SK-N-SH (cell line): ENCODE results near the gene RIMS4. TPM values are rescaled to one million over a fixed set of nuclear protein-coding genes. Genes with fewer than 3 reads are reported as not detected.
A peak's percentile ranks its signal among the peaks of the same experiment; 100 is the strongest.

Source experiments
- CTCF ChIA-PET: fragments of 300-600, 350-600 bp; formaldehyde crosslinking; extraction: SDS; loops from one replicate; lab custom pipeline; 2021; lab: Yijun Ruan, JAX
- POLR2A ChIA-PET: fragments of 350-600 bp; sonication (Branson Sonifier 250); formaldehyde crosslinking; extraction: SDS; loops from one replicate; lab custom pipeline; 2020; ENCODE audit warnings: antibody characterized with exemption, inconsistent platforms; lab: Yijun Ruan, JAX
- DNase-seq: peaks from one replicate; pipeline ENCODE4 v3.0.0; 2012
- H2AFZ ChIP-seq: fragments of 200-600 bp; sonication (generic); 2 replicates; pipeline ENCODE4 v1.8.1; 2016; ENCODE audit warnings: antibody characterized with exemption, mild to moderate bottlenecking, low read depth
- H3F3A ChIP-seq: fragments of 200-600 bp; sonication (generic); replicated peaks from 2 replicates; pipeline ENCODE3; 2016; ENCODE audit warnings: antibody characterized with exemption, mild to moderate bottlenecking; ENCODE audit not compliant: insufficient read depth
- H3K27ac ChIP-seq, 2 experiments: fragments of 200-500 bp in 1 of 2; fragments of 200-600 bp in 1 of 2; sonication (Bioruptor generic) in 1 of 2; sonication (generic), shearing (Covaris generic) in 1 of 2; 2 replicates each; pipeline versions ENCODE4 v1.5.1 to v1.6.1; 2014 to 2016; ENCODE audit warnings: low read depth in 2 of 2, inconsistent platforms in 1 of 2, low read length in 1 of 2, mild to moderate bottlenecking in 1 of 2, mixed read lengths in 1 of 2
- H3K27me3 ChIP-seq: fragments of 200-600 bp; sonication (generic), shearing (Covaris generic); 2 replicates; pipeline ENCODE4 v1.6.1; 2016; ENCODE audit warnings: mixed run types; ENCODE audit not compliant: insufficient read depth
- H3K36me3 ChIP-seq, 2 experiments: fragments of 200-500 bp in 1 of 2; fragments of 200-600 bp in 1 of 2; sonication (Bioruptor generic) in 1 of 2; sonication (generic) in 1 of 2; replicated peaks in 1 of 2; 2 replicates each; pipeline versions ENCODE3 to v1.5.1; 2014 to 2016; ENCODE audit warnings: low read length in 1 of 2, mild to moderate bottlenecking in 1 of 2; ENCODE audit not compliant: insufficient read depth in 2 of 2, control insufficient read depth in 1 of 2
- H3K4me1 ChIP-seq, 2 experiments: fragments of 200-500 bp in 1 of 2; fragments of 200-600 bp in 1 of 2; sonication (Bioruptor generic) in 1 of 2; sonication (generic), shearing (Covaris generic) in 1 of 2; 2 replicates each; pipeline versions ENCODE4 v1.5.1 to v1.6.1; 2014 to 2016; ENCODE audit warnings: low read depth in 1 of 2, low read length in 1 of 2, mixed run types in 1 of 2; ENCODE audit not compliant: insufficient read depth in 2 of 2, control insufficient read depth in 1 of 2
- H3K4me2 ChIP-seq: fragments of 200-600 bp; sonication (generic), shearing (Covaris generic); 2 replicates; pipeline ENCODE4 v1.6.1; 2017; ENCODE audit warnings: mixed run types
- H3K4me3 ChIP-seq, 2 experiments: fragments of 200-500 bp in 1 of 2; fragments of 200-600 bp in 1 of 2; sonication (Bioruptor generic) in 1 of 2; sonication (generic), shearing (Covaris generic) in 1 of 2; 2 replicates each; pipeline versions ENCODE4 v1.5.1 to v1.8.1; 2014 to 2016; ENCODE audit warnings: low read depth in 2 of 2, inconsistent platforms in 1 of 2, low read length in 1 of 2, mild to moderate bottlenecking in 1 of 2, mixed read lengths in 1 of 2, moderate library complexity in 1 of 2
- H3K79me2 ChIP-seq: fragments of 200-600 bp; sonication (generic); 2 replicates; pipeline ENCODE4 v1.8.1; 2017; ENCODE audit warnings: mild to moderate bottlenecking; ENCODE audit not compliant: insufficient read depth
- H3K9ac ChIP-seq: fragments of 200-600 bp; sonication (generic); 2 replicates; pipeline ENCODE4 v1.6.1; 2017; ENCODE audit warnings: mixed run types
- H3K9me2 ChIP-seq: fragments of 200-600 bp; sonication (generic); 2 replicates; pipeline ENCODE4 v1.6.1; 2017; ENCODE audit warnings: mixed run types
- H3K9me3 ChIP-seq: fragments of 200-600 bp; sonication (generic); 2 replicates; pipeline ENCODE4 v1.6.1; 2017; ENCODE audit warnings: mixed run types, mild to moderate bottlenecking, moderate library complexity
- H4K20me1 ChIP-seq: fragments of 200-600 bp; sonication (generic); 2 replicates; pipeline ENCODE4 v1.6.1; 2017; ENCODE audit warnings: mild to moderate bottlenecking, mixed run types; ENCODE audit not compliant: insufficient read depth
- EP300 ChIP-seq, 2 experiments: IDR thresholded peaks; 2 replicates each; pipeline versions ENCODE4 v1.4.0 to v1.6.1; 2012; ENCODE audit warnings: borderline replicate concordance in 1 of 2, low read depth in 1 of 2, low read length in 1 of 2
- FOXM1 ChIP-seq: IDR thresholded peaks from 2 replicates; pipeline ENCODE4 v1.4.0; 2012; ENCODE audit warnings: low read depth, mild to moderate bottlenecking
- GATA2 ChIP-seq: sonication (generic); formaldehyde crosslinking; IDR thresholded peaks from 2 replicates; pipeline ENCODE4 v1.5.0; 2020; ENCODE audit warnings: mild to moderate bottlenecking, missing genetic modification reagents
- MEF2A ChIP-seq: IDR thresholded peaks from 2 replicates; pipeline ENCODE4 v1.4.0; 2012; ENCODE audit warnings: low read depth, borderline replicate concordance
- NRF1 ChIP-seq: IDR thresholded peaks from 2 replicates; pipeline ENCODE4 v1.6.1; 2012; ENCODE audit warnings: low read depth, mild to moderate bottlenecking, low read length
- RAD21 ChIP-seq: IDR thresholded peaks from 2 replicates; pipeline ENCODE4 v1.6.1; 2012; ENCODE audit warnings: mild to moderate bottlenecking, low read length
- SIN3A ChIP-seq: IDR thresholded peaks from 2 replicates; pipeline ENCODE4 v1.6.1; 2012; ENCODE audit warnings: low read depth, mild to moderate bottlenecking, low read length, moderate library complexity, borderline replicate concordance
- SMC3 ChIP-seq: IDR thresholded peaks from 2 replicates; pipeline ENCODE4 v1.6.1; 2012; ENCODE audit warnings: low read depth, low read length, improper control_type of control experiment
- TAF1 ChIP-seq: IDR thresholded peaks from 2 replicates; pipeline ENCODE4 v1.6.1; 2012; ENCODE audit warnings: low read depth, mild to moderate bottlenecking, low read length, moderate library complexity, borderline replicate concordance
- TCF12 ChIP-seq: IDR thresholded peaks from 2 replicates; pipeline ENCODE4 v1.4.0; 2012
- WGBS: methylation state at CpG from one replicate; pipeline ENCODE4 v1.1.6; 2017; ENCODE audit warnings: low lambda C conversion rate; 5-methylcytosine and 5-hydroxymethylcytosine counted together
- polyA plus RNA-seq, 3 experiments: library from polyadenylated mRNA; depleted of rRNA; stranded (reverse); fragments of >200 nt; gene quantifications; 2 replicates each; pipeline ENCODE4 v1.2.3, GENCODE V29; 2012
- TF ChIP-seq, protein P1 (sequence below): IDR thresholded peaks from 2 replicates; pipeline ENCODE4 v1.6.1; 2012; ENCODE audit warnings: mild to moderate bottlenecking, low read depth, low read length, moderate library complexity
- TF ChIP-seq, protein P2 (sequence below): IDR thresholded peaks from 2 replicates; pipeline ENCODE4 v1.4.0; 2012; ENCODE audit warnings: low read depth, borderline replicate concordance
- TF ChIP-seq, protein P3 (sequence below): IDR thresholded peaks from 2 replicates; pipeline ENCODE4 v1.4.0; 2012; ENCODE audit warnings: low read depth, borderline replicate concordance
- TF ChIP-seq, protein P4 (sequence below): IDR thresholded peaks from 2 replicates; pipeline ENCODE4; 2012

RIMS4 gene
- polyA plus RNA-seq, 1 of the 3 experiments (the other 2 are of a cell fraction) = 0.13 TPM

DNA sequence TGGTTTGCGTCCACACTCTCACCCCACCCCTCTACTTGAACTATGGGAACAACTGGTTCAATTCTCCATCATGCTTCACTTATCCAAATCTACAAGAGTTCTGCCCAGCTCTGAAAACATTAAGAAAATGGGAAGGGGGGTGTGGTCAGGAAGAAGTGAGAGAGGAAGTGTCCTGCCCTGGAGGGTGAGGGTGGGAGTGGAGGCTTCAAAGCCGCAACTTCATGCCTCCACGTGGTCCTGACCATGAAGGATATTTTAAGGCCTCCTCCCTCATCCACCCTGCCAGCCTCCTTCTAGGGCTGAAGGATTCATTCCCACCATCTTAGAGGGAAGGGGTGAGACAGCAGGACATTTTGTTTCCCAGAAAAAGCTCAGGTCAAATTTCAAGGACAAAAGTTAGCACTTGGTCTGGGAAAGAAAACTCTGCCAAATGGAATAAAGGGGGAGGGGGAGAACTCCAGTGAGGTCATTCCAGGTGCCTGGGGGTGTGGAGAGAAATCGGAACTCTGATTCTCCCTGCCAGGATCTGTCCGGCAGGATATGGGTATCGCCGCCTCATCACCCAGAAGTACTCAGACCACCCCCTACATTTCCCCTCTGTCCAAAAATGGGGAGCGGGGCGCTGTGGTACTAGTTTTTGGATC, 4.9 kb downstream of the RIMS4 start:
- POLR2A ChIA-PET = interaction anchor here (0.7 to 1.4 kb wide), 4 partner anchors 20 to 80 kb away, joined by 3 to 5 read pairs (median 4); partner anchors contain the start of gene YWHAB

DNA sequence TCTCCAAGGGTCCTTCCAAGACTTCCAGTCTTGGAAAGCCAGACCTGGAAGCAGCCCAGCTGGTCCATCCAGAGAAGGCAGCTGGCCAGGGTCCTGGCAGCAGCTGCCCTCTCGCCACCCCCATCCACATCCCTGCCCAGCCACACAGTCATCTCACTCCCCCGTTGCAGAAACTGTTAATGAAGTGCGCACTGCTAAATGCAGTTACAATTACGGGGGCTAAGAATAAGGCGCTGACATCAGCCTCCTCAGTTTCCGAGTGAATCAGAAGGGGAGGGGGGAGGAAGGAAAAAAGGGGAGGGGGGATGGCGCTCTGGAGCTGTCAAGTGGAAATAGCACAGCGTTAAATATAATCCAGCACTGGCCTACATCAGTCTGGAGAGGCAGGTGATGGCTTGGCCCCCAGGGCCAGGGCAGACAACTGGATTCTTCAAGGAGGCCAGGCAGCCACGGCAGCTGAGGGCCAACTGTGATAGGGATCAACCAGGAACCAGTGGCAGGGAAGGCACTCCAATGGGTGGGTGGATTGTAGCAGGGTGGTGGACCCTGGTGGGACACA, 6.9 kb downstream of the RIMS4 start:
- Histone ChIP-seq H3K4me3 (no peak overlapping the region), H3K9ac (no peak overlapping the region), H3F3A (no peaks in the 10 kb centered on the region), H3K9me2 (no peaks in the 10 kb centered on the region), H2AFZ (no peak overlapping the region), H3K27me3 (peaks cover 15% of the 10 kb centered on the region; the same call in 1 of the 2 replicates), H3K36me3 (no peaks in the 10 kb centered on the region), H4K20me1 (no peaks in the 10 kb centered on the region), H3K4me2 (no peak overlapping the region), H3K27ac (peak overlapping the region in 1 of 2 experiments; percentile 76; a peak in 2 of 4 replicates), H3K9me3 (no peaks in the 10 kb centered on the region), H3K4me1 (peaks cover 0 to 62% of the 10 kb centered on the region in 2 experiments; a peak in 2 of 4 replicates), H3K79me2 (no peaks in the 10 kb centered on the region)
- TF ChIP-seq EP300 (IDR thresholded peaks at IDR 0.05; ENCODE audit: borderline replicate concordance in 1 of 2, low read depth in 1 of 2, low read length in 1 of 2) (no peak), RAD21 (no peak), GATA2 (CRISPR knock-in tag) (peak; percentile 66)
- TF ChIP-seq, protein P1, sequence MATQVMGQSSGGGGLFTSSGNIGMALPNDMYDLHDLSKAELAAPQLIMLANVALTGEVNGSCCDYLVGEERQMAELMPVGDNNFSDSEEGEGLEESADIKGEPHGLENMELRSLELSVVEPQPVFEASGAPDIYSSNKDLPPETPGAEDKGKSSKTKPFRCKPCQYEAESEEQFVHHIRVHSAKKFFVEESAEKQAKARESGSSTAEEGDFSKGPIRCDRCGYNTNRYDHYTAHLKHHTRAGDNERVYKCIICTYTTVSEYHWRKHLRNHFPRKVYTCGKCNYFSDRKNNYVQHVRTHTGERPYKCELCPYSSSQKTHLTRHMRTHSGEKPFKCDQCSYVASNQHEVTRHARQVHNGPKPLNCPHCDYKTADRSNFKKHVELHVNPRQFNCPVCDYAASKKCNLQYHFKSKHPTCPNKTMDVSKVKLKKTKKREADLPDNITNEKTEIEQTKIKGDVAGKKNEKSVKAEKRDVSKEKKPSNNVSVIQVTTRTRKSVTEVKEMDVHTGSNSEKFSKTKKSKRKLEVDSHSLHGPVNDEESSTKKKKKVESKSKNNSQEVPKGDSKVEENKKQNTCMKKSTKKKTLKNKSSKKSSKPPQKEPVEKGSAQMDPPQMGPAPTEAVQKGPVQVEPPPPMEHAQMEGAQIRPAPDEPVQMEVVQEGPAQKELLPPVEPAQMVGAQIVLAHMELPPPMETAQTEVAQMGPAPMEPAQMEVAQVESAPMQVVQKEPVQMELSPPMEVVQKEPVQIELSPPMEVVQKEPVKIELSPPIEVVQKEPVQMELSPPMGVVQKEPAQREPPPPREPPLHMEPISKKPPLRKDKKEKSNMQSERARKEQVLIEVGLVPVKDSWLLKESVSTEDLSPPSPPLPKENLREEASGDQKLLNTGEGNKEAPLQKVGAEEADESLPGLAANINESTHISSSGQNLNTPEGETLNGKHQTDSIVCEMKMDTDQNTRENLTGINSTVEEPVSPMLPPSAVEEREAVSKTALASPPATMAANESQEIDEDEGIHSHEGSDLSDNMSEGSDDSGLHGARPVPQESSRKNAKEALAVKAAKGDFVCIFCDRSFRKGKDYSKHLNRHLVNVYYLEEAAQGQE = peak; percentile 83
- ChIA-PET POLR2A (interaction anchor here (0.7 to 1.0 kb wide), 2 partner anchors 41 to 55 kb away, joined by 3 read pairs; no protein-coding TSS in a partner anchor), CTCF (interaction anchor here (0.6 to 2.2 kb wide), 6 partner anchors 14 to 64 kb away, joined by 3 to 14 read pairs (median 4); no protein-coding TSS in a partner anchor)
- 28% methylated on average over 9 of the region's 9 CpGs for WGBS
- no peak for DNase-seq

More for the DNA sequence above, 4.9 kb downstream of the RIMS4 start:
- Histone ChIP-seq H2AFZ (no peak overlapping the region), H3K27ac (peak overlapping the region in 1 of 2 experiments; percentile 90; a peak in 2 of 4 replicates), H3K4me1 (peaks cover 0 to 67% of the 10 kb centered on the region in 2 experiments; a peak in 2 of 4 replicates), H3K27me3 (peaks cover 29% of the 10 kb centered on the region), H3F3A (no peaks in the 10 kb centered on the region), H3K4me2 (no peak overlapping the region), H3K9me2 (no peaks in the 10 kb centered on the region), H3K36me3 (no peaks in the 10 kb centered on the region), H3K9me3 (no peaks in the 10 kb centered on the region), H3K4me3 (no peak overlapping the region), H3K79me2 (no peaks in the 10 kb centered on the region), H4K20me1 (no peaks in the 10 kb centered on the region), H3K9ac (no peak overlapping the region)
- TF ChIP-seq, protein P2, sequence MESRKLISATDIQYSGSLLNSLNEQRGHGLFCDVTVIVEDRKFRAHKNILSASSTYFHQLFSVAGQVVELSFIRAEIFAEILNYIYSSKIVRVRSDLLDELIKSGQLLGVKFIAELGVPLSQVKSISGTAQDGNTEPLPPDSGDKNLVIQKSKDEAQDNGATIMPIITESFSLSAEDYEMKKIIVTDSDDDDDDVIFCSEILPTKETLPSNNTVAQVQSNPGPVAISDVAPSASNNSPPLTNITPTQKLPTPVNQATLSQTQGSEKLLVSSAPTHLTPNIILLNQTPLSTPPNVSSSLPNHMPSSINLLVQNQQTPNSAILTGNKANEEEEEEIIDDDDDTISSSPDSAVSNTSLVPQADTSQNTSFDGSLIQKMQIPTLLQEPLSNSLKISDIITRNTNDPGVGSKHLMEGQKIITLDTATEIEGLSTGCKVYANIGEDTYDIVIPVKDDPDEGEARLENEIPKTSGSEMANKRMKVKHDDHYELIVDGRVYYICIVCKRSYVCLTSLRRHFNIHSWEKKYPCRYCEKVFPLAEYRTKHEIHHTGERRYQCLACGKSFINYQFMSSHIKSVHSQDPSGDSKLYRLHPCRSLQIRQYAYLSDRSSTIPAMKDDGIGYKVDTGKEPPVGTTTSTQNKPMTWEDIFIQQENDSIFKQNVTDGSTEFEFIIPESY = no peak
- no peak for TF ChIP-seq SMC3
- no peak for TF ChIP-seq MEF2A
- TF ChIP-seq TCF12 = no peak
- TF ChIP-seq, protein P3, sequence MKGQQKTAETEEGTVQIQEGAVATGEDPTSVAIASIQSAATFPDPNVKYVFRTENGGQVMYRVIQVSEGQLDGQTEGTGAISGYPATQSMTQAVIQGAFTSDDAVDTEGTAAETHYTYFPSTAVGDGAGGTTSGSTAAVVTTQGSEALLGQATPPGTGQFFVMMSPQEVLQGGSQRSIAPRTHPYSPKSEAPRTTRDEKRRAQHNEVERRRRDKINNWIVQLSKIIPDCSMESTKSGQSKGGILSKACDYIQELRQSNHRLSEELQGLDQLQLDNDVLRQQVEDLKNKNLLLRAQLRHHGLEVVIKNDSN = no peak
- no peak for TF ChIP-seq TAF1
- TF ChIP-seq, protein P4, sequence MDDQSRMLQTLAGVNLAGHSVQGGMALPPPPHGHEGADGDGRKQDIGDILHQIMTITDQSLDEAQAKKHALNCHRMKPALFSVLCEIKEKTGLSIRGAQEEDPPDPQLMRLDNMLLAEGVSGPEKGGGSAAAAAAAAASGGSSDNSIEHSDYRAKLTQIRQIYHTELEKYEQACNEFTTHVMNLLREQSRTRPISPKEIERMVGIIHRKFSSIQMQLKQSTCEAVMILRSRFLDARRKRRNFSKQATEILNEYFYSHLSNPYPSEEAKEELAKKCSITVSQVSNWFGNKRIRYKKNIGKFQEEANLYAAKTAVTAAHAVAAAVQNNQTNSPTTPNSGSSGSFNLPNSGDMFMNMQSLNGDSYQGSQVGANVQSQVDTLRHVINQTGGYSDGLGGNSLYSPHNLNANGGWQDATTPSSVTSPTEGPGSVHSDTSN = no peak
- no peak for TF ChIP-seq RAD21
- TF ChIP-seq FOXM1 = no peak
- TF ChIP-seq EP300 (IDR thresholded peaks at IDR 0.05; ENCODE audit: borderline replicate concordance in 1 of 2, low read depth in 1 of 2, low read length in 1 of 2) = no peak
- no peak for TF ChIP-seq SIN3A
- TF ChIP-seq GATA2 (CRISPR knock-in tag) = no peak
- no peak for TF ChIP-seq NRF1
- 55% methylated on average over 7 of the region's 9 CpGs for WGBS
- CTCF ChIA-PET = interaction anchor here (0.9 to 3.1 kb wide), 8 partner anchors 10 to 120 kb away, joined by 3 to 19 read pairs (median 6); no protein-coding TSS in a partner anchor
- DNase-seq = no peak
